Measurements from ENCODE around the gene LRRC7. TPM values are rescaled to one million over a fixed set of nuclear protein-coding genes. Genes with fewer than 3 reads are reported as not detected.
A peak's percentile ranks its signal among the peaks of the same experiment; 100 is the strongest.

Gene LRRC7
- total and polyA plus RNA-seq, 9 donors = 9.0 to 28.6 (median 12.8) TPM

GRCh38 chr1:69967245-69967766 lies 399.6 kb downstream of the LRRC7 start:
- Histone ChIP-seq H3K9me3 (replicated peaks; ENCODE audit: control insufficient read depth, low read depth, low read length) (peaks cover 14% of the 10 kb centered on the region), H3K27ac (ENCODE audit: low read length) (no peak overlapping the region), H3K4me3 (ENCODE audit: low read length) (no peak overlapping the region), H3K4me1 (ENCODE audit: control insufficient read depth, insufficient read depth, low read length) (no peaks in the 10 kb centered on the region), H3K27me3 (ENCODE audit: control insufficient read depth, insufficient read depth, low read length) (no peaks in the 10 kb centered on the region), H3K36me3 (ENCODE audit: control insufficient read depth, insufficient read depth, low read length) (no peaks in the 10 kb centered on the region)
- 100% methylated on average over 2 of the region's 3 CpGs for WGBS (ENCODE audit: insufficient coverage)
- no peak for DNase-seq

GRCh38 chr1:69976896-69977295 lies 409.2 kb downstream of the LRRC7 start:
- no peak overlapping the region for H3K4me3 ChIP-seq (ENCODE audit: low read length)
- H3K27ac ChIP-seq (ENCODE audit: low read length) = no peak overlapping the region
- no peaks in the 10 kb centered on the region for H3K4me1 ChIP-seq (ENCODE audit: control insufficient read depth, insufficient read depth, low read length)
- WGBS (ENCODE audit: insufficient coverage) = 90% methylated on average over 1 of the region's 3 CpGs
- H3K27me3 ChIP-seq (ENCODE audit: control insufficient read depth, insufficient read depth, low read length) = no peaks in the 10 kb centered on the region
- DNase-seq = no peak
- no peaks in the 10 kb centered on the region for H3K9me3 ChIP-seq (replicated peaks; ENCODE audit: control insufficient read depth, low read depth, low read length)
- H3K36me3 ChIP-seq (ENCODE audit: control insufficient read depth, insufficient read depth, low read length) = no peaks in the 10 kb centered on the region

- Histone ChIP-seq H3K4me3 (ENCODE audit: low read length) (no peak overlapping the region), H3K27me3 (ENCODE audit: control insufficient read depth, insufficient read depth, low read length) (no peaks in the 10 kb centered on the region), H3K36me3 (ENCODE audit: control insufficient read depth, insufficient read depth, low read length) (no peaks in the 10 kb centered on the region), H3K9me3 (replicated peaks; ENCODE audit: control insufficient read depth, low read depth, low read length) (no peaks in the 10 kb centered on the region), H3K27ac (ENCODE audit: low read length) (no peak overlapping the region), H3K4me1 (ENCODE audit: control insufficient read depth, insufficient read depth, low read length) (no peaks in the 10 kb centered on the region)
- DNase-seq = peak; percentile 26
- no CpG with 5 or more reads among the region's 1 CpG for whole genome bisulfite sequencing (ENCODE audit: insufficient coverage)
Observed at GRCh38 chr1:69982992-69983391, 415.3 kb downstream of the LRRC7 start.

GRCh38 chr1:69985376-69985775 lies 417.7 kb downstream of the LRRC7 start:
- H3K9me3 ChIP-seq (replicated peaks; ENCODE audit: control insufficient read depth, low read depth, low read length) = no peaks in the 10 kb centered on the region

GRCh38 chr1:69985901-69986439 lies 418.2 kb downstream of the LRRC7 start:
- Histone ChIP-seq H3K9me3 (replicated peaks; ENCODE audit: control insufficient read depth, low read depth, low read length) (no peaks in the 10 kb centered on the region), H3K4me3 (ENCODE audit: low read length) (no peak overlapping the region), H3K27ac (ENCODE audit: low read length) (no peak overlapping the region), H3K27me3 (ENCODE audit: control insufficient read depth, insufficient read depth, low read length) (no peaks in the 10 kb centered on the region), H3K4me1 (ENCODE audit: control insufficient read depth, insufficient read depth, low read length) (no peaks in the 10 kb centered on the region), H3K36me3 (ENCODE audit: control insufficient read depth, insufficient read depth, low read length) (no peaks in the 10 kb centered on the region)
- DNase-seq = no peak

More at GRCh38 chr1:69985376-69985775, 417.7 kb downstream of the LRRC7 start:
- H3K27ac ChIP-seq (ENCODE audit: low read length) = no peak overlapping the region
- no peaks in the 10 kb centered on the region for H3K36me3 ChIP-seq (ENCODE audit: control insufficient read depth, insufficient read depth, low read length)
- 73% methylated on average over 1 of the region's 1 CpG for WGBS (ENCODE audit: insufficient coverage)
- DNase-seq = no peak
- no peak overlapping the region for H3K4me3 ChIP-seq (ENCODE audit: low read length)
- no peaks in the 10 kb centered on the region for H3K4me1 ChIP-seq (ENCODE audit: control insufficient read depth, insufficient read depth, low read length)
- no peaks in the 10 kb centered on the region for H3K27me3 ChIP-seq (ENCODE audit: control insufficient read depth, insufficient read depth, low read length)

- Histone ChIP-seq H3K4me1 (ENCODE audit: control insufficient read depth, insufficient read depth, low read length) (peaks cover 3% of the 10 kb centered on the region), H3K27ac (ENCODE audit: low read length) (no peak overlapping the region), H3K36me3 (ENCODE audit: control insufficient read depth, insufficient read depth, low read length) (no peaks in the 10 kb centered on the region), H3K4me3 (ENCODE audit: low read length) (no peak overlapping the region), H3K27me3 (ENCODE audit: control insufficient read depth, insufficient read depth, low read length) (no peaks in the 10 kb centered on the region), H3K9me3 (replicated peaks; ENCODE audit: control insufficient read depth, low read depth, low read length) (no peaks in the 10 kb centered on the region)
- WGBS (ENCODE audit: insufficient coverage) = no CpG with 5 or more reads among the region's 1 CpG
- no peak for DNase-seq
Observed at GRCh38 chr1:69987881-69988280, 420.2 kb downstream of the LRRC7 start.

GRCh38 chr1:69991644-69992043 lies 423.9 kb downstream of the LRRC7 start:
- WGBS (ENCODE audit: insufficient coverage) = no CpG with 5 or more reads among the region's 3 CpGs
- Histone ChIP-seq H3K27me3 (ENCODE audit: control insufficient read depth, insufficient read depth, low read length) (no peaks in the 10 kb centered on the region), H3K36me3 (ENCODE audit: control insufficient read depth, insufficient read depth, low read length) (no peaks in the 10 kb centered on the region), H3K4me3 (ENCODE audit: low read length) (no peak overlapping the region), H3K9me3 (replicated peaks; ENCODE audit: control insufficient read depth, low read depth, low read length) (no peaks in the 10 kb centered on the region), H3K4me1 (ENCODE audit: control insufficient read depth, insufficient read depth, low read length) (peaks cover 3% of the 10 kb centered on the region), H3K27ac (ENCODE audit: low read length) (no peak overlapping the region)
- DNase-seq = no peak

- 69% methylated on average over 2 of the region's 3 CpGs for WGBS (ENCODE audit: insufficient coverage)
- no peak overlapping the region for H3K4me3 ChIP-seq (ENCODE audit: low read length)
Observed at GRCh38 chr1:69992594-69992993, 424.9 kb downstream of the LRRC7 start.

GRCh38 chr1:69993810-69994209 lies 426.1 kb downstream of the LRRC7 start:
- Histone ChIP-seq H3K4me1 (ENCODE audit: control insufficient read depth, insufficient read depth, low read length) (peaks cover 3% of the 10 kb centered on the region), H3K4me3 (ENCODE audit: low read length) (no peak overlapping the region), H3K36me3 (ENCODE audit: control insufficient read depth, insufficient read depth, low read length) (no peaks in the 10 kb centered on the region), H3K27ac (ENCODE audit: low read length) (peak overlapping the region; percentile 56), H3K27me3 (ENCODE audit: control insufficient read depth, insufficient read depth, low read length) (no peaks in the 10 kb centered on the region), H3K9me3 (replicated peaks; ENCODE audit: control insufficient read depth, low read depth, low read length) (no peaks in the 10 kb centered on the region)
- peak; percentile 83 for DNase-seq
- no CpG with 5 or more reads among the region's 4 CpGs for WGBS (ENCODE audit: insufficient coverage)

More at GRCh38 chr1:69992594-69992993, 424.9 kb downstream of the LRRC7 start:
- H3K9me3 ChIP-seq (replicated peaks; ENCODE audit: control insufficient read depth, low read depth, low read length) = no peaks in the 10 kb centered on the region
- no peaks in the 10 kb centered on the region for H3K36me3 ChIP-seq (ENCODE audit: control insufficient read depth, insufficient read depth, low read length)
- no peaks in the 10 kb centered on the region for H3K27me3 ChIP-seq (ENCODE audit: control insufficient read depth, insufficient read depth, low read length)
- no peak for DNase-seq
- H3K27ac ChIP-seq (ENCODE audit: low read length) = no peak overlapping the region
- peaks cover 3% of the 10 kb centered on the region for H3K4me1 ChIP-seq (ENCODE audit: control insufficient read depth, insufficient read depth, low read length)

GRCh38 chr1:69994241-69994640 lies 426.5 kb downstream of the LRRC7 start:
- Histone ChIP-seq H3K9me3 (replicated peaks; ENCODE audit: control insufficient read depth, low read depth, low read length) (no peaks in the 10 kb centered on the region), H3K4me1 (ENCODE audit: control insufficient read depth, insufficient read depth, low read length) (peaks cover 3% of the 10 kb centered on the region), H3K4me3 (ENCODE audit: low read length) (no peak overlapping the region), H3K27ac (ENCODE audit: low read length) (peak overlapping the region; percentile 15), H3K36me3 (ENCODE audit: control insufficient read depth, insufficient read depth, low read length) (no peaks in the 10 kb centered on the region), H3K27me3 (ENCODE audit: control insufficient read depth, insufficient read depth, low read length) (no peaks in the 10 kb centered on the region)
- WGBS (ENCODE audit: insufficient coverage) = no CpG with 5 or more reads among the region's 1 CpG
- DNase-seq = no peak

- no peaks in the 10 kb centered on the region for H3K9me3 ChIP-seq (replicated peaks; ENCODE audit: control insufficient read depth, low read depth, low read length)
- no peak overlapping the region for H3K4me3 ChIP-seq (ENCODE audit: low read length)
- H3K27me3 ChIP-seq (ENCODE audit: control insufficient read depth, insufficient read depth, low read length) = no peaks in the 10 kb centered on the region
- H3K27ac ChIP-seq (ENCODE audit: low read length) = no peak overlapping the region
- no peaks in the 10 kb centered on the region for H3K36me3 ChIP-seq (ENCODE audit: control insufficient read depth, insufficient read depth, low read length)
- DNase-seq = no peak
- 69% methylated on average over 1 of the region's 1 CpG for WGBS (ENCODE audit: insufficient coverage)
- no peaks in the 10 kb centered on the region for H3K4me1 ChIP-seq (ENCODE audit: control insufficient read depth, insufficient read depth, low read length)
Observed at GRCh38 chr1:69998847-69999246, 431.1 kb downstream of the LRRC7 start.

Measured in muscle of leg (tissue), 11 donors.